ENCODE results near the gene FARS2.

The FARS2 gene

DNA sequence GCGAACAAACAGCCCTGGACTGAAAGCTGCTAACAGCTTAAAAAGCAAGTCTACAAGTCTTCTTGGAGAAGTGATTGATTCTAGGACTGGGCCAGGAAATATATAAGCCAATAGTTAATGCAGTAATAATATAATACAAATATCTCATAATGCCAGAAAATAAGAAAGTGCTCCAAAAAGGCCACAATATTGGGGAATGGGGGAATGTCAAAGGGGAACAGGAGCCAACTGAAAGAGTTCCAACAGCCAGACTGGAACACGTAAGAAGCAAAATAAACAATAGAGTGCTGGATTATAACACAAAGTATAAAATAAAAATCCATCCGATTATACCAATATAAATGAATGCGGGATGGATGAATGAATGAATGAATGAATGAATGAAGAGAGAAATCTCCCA, 449.6 kb downstream of the FARS2 start:
- no peak for DNase-seq

DNA sequence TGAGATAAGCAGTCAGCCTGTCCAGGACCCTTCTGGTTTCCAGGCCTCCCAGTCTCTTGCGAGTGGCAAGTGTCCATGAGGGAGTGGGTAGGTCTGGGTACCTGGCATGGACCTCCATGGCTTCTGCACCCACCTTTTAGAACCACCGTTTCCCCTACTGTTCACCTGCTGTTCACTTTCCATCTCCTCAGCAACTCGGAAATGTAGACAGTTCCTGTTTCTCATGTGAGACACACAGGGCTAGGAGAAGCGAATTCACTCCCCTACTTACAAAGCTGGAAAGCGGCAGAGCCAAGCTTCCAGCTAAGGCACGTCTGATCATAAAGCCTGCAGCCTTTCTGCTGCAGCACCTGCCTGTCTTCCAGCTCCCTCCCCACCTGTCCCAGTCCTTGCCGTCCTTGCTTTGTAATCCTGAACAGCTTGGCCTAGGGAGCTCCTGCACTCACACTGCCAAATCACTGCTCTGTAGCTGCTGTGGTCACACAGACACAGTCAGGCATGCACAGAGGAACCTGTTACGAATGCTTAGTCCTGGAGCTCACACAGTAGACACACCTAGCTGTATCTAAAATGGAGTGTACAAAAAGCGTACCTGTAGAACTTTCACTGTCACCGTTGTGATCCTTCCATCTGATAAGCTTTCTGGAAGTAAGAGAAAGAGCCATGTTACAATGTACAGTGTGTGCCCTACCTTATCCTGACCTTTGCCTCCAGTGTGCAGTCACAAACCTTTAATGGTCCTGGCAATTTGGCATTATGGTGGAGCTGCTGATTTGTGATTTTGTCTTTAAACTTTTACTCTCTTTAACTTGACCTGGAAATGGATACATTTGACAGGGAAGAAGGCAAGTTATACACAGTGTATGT, 451.3 kb downstream of the FARS2 start:
- no peak for DNase-seq

DNA sequence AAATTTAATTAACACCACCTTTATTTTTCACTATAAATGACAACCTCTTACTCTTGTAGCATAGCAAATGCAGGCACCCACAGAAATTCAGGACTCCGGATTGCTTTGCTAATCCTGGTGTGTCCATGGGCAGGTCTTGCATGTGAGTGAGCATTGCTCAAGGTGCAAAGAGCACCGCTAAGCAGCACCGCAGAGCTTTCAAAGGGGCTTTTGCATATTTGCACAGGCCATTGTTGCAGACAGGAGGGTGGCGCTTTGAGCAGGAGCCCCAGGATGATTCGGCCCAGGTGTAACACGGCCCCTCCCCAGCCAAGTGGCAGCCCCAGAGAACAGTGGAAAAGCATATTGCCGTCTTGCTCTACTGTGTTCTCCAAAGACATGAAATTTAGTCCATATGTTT, 452.2 kb downstream of the FARS2 start:
- DNase-seq, result no peak

DNA sequence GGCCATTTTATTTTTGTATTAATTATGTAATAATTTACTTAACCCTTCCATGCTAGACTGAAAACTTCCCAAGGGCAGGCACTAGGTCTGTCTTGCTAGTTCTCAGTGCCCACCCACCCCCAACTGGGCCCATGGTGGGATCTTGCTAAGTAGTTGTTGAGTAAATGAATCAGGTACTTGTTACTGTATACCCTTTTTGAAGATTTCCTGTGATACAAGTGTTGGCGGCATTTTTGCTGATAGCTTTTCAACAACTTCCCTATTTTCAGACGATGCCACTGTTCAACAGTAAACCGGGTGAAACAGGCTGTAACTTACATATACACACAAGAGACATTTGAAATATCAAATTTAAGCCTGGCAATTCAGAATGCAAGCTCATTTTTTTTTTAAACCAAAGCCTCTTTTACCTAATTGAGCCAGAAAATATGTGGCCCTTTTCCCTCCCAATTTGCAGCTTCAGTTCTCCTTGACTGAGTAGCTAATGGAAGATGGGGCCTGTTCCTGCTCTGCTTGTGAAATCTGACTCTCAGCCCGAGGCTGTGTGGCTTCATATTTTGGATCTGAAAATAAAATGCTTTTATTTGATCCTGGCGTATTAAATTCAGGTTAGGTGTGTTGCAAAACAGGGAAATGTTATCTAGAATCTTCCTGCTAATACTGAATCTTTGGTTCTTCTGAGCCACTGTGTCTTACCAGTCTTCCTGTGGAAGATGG, 457.1 kb downstream of the FARS2 start:
- DNase-seq, result no peak

DNA sequence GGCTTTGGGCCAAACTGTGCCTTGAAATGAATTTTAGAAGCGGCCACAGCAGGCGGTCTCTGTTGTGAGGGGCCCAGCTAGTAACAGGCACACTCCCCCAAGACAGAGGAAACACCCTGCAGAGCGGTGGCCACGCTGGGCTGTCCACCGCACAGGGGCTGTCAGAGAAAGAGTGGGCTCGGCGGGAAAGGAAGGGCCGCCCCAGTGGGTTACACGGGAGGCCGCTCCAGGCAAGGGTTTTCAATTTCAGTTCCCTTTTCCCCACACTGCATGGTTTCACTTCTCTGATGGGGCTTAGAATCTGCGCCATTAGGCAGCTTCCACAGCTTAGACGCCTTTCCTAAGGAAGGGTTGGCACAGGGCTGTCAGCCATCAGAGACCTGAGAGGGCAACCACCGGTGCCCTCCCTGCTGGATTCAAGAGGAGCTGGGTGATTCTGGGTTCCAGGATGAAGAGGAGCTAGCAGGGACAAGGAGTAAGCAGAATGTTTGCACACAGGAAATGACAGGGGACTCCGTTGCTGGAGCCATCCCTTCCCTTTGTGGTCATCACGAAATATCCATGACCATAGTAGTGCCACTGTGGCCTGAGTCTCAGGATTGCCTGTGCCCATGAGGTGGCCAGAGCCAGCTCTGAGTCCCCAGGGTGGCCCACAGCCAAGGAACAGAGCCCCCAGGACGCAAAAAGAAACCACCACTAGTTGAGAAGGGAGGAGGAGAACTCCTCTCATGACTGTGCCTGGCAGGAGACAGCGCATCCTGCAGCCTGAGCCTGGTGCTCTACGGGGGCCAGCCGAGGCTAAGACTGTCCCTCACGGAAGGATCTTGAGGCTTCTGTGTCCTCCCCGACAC, 462.8 kb downstream of the FARS2 start:
- DNase-seq, result no peak

DNA sequence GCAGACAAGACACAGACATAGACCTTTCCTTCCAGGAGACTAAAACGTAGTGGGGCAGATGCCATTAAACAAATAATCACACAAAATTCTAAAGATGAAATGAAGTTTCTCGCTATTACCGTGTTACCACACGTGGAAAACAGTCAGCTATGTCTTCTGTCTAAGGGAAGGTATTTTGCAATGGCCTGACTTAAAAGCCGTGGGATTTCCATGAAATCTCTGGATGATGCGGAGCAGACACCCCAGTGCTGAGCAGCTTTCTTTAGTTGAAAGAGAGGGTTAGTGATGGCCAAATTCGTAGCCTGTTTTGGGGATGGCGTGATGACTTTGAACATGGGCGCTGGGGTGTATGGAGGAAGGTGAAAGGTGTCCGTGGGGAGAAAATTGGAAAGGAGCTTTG, 463.6 kb downstream of the FARS2 start:
- DNase-seq, result no peak

DNA sequence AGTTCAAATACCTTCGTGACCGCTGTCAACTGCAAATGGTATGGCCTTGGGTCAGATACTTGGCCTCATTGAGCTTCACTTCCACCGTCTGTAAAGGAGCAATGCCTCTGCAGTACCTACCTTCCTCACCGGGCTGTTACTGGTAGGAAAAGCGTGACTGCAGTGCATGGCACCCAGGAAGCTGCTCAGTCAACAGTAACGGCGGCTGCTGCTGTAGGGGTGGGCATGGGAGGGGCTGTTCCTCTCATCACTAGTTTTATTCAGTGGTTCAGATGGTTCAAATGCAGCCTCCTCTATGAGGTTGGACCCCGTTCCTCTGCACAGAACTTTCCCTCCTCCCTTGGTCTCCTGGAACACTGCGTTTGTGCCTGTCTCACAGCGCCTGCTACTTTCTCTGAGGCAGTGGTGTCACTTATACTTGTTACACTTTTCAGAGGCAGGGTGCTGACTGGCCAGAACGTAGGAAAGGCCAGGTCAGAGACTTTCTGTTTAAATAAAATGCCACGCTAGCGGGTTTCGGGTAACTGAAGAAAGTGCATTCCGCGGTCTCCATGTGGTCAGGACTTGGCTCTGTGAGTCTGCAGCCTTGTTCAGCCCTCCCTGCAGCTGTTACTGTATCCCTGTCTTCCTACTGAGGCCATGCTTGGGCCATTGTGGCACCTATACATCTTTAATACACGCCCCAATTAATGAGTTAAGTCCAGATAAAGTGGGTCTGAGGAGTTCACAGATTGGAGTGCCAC, 465.8 kb downstream of the FARS2 start:
- DNase-seq, result no peak

DNA sequence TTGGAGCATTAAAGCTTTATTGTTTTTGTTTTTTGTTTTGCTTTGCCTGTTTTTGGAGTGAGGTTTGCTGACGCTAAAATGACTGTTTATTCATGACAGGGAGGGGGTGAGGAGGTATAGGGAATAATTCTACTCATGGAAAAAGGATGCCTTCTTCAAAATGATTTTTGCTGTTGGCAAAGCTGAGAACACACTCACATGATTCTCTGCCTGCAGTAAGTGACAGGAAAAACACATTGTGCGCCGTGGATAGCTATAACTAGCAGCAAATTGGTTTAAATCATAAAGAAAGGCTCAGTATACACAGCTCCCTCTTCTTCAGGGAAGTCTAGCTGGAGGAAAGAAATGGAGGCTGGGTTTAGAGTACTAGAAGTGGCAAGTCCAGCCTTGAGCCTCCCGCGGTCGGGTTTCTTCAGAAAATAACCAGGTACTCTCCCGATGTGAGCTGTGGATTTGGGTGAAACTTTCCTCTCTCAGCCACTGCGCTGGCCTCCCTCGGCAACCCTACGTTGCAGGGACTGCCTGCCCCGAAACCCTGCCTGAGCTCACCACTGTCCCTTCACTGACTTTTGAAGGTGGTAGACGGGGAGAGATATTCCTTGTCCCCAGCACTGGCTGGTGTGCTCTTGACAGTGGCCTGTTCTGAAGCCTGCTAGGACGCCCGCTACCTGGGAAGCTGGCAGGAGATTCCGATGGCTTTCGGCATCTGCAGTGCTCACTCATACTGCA, 467.2 kb downstream of the FARS2 start:
- DNase-seq, result no peak

DNA sequence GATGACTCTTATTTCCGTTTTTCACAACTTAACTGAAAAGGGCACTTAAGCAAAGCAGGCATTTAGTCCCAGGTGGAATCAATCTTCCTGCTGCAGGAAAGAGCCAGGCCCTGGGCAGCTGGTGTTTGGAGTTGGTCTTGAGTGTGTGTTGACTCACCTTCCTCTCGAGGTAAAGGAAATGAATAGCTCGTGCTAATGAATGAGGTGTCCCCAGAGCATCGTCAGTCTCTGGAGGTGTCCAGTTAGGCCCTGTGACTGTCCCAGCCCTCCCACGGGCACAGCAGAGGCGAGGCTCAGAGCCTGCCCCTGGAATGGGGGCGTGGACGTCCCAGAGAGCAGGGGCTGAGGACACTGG, 467.7 kb downstream of the FARS2 start:
- no peak for DNase-seq

DNA sequence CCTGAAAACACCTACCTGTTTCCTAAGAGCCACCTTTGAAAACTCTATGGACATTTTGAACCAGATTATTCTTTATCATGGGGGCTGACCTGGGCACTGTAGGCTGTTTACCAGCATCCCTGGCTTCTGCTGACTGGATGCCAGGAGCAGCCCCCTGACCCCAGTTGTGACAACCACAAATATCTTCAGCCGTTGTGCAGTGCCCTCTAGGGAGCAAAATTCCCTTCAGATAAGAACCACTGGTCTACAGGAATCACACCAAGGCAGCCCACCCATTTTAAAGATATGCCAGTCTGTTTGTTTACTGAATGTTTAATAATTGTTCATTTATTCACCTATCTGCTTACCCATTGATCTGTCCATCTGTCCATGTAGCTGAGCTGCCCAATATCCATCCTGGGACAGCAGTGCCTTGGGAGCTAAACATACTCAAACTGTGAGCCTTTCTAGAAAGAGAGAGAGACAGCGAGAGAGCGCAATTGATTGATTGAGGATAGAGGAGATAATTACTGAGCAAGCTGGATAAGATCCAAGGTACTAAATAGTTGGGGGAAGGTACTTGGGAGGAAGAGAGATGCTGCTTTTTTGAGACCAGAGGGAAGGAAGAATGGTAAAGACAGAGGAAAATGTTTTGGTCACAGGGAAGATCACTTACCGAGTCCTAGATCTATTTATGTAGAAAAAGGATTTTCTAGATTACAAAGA, 468.7 kb downstream of the FARS2 start:
- DNase-seq, result no peak

DNA sequence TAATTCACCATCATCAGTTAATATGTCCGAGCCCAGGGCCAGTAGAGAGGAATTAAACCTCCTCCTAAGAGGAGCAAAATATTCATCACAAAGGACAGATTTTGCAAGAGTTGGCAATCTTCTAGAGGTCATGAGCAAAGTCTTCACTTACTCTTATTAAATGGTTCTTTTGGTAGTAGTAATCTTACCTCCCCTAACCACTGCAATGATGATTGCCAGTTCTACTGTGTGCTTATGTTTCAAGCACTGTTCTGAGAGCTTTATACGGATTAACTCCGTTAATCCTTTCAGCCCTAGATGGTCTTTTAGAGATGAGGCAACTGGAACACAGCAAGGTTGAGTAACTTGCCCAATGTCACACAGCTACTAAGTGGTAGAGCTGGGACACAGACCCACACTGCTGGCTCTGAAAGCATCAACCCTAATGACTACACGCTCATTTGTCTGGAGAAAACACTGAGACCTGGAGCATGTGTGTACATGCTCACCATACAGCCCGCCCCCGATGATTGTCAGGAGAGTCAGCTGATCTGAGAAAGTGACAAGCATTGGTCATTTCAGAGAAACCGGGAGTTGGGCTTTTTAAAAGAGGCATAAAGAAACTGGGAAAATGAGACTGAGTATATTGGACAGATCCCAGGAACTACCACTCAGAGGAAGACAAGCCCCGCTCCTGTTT, 469.4 kb downstream of the FARS2 start:
- no peak for DNase-seq

DNA sequence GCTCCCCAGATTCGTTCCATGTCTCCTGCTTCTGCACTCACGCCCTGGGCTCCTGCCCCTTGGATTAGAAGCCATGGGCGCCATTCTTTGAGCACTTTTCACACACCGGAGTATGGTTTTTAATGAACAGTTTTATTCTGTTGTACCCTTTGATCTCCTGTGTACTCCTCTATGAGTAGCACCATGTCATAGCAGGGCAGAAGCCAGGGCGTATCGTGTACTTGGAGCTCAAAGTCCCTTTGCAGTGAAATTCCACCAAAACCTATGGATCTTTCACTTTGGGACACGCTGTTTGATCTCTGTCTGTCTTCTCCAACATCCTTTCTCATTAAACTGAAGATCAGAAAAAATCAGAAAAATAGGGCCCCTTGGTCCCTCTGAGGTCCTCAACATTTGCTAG, 470.1 kb downstream of the FARS2 start:
- no peak for DNase-seq

DNA sequence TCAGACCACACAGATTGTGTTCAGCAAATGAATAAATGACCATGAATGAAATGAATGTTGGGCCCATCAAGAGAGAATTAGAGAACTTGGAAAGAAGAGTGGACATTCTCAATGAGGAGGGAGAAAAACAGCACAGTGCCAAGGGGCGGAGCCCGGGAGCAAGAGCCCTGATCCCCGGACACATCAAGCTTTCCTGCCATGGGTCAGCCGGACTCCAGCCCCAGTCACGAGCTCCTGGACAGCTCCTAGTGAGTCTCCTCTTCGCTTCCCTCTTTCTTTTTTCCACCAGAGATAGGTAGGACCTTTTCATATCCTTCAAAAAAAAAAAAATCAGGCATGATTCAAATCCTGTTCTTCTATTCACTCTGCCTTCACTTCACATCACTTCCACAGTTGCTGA, 471.2 kb downstream of the FARS2 start:
- no peak for DNase-seq

DNA sequence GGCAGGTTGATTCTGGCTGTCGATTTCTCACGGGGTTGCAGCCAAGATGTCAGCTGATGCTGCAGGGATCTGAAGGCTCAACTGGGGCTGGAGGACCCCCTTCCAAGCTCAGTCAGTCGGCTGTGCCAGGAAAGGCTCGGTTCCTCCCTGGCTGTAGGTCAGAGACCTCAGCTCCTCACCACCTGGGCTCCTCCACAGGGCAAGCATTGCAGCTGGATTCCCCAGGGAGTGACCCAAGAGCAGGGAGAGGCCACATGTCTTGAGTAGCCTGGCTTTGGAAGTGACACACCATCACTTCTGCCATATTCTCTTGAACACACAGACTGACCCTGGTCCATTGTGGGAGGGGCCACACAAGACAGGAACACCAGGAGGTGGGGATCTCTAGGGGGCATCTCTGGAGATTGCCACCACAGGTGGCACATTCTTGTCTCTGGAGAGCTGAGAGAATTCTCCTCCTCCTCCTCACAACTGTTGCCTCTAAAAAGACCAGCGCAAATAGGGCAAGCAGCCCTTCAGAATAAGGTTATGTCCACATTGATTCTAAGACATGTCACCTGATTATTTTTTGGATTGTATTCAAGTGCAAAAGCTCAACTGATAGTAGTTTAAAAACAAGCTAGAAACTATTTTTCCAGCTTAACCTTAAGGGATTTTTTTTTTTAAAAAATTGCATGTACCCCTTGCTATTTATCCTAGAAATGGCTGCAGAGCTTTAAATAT, 474.9 kb downstream of the FARS2 start:
- no peak for DNase-seq

DNA sequence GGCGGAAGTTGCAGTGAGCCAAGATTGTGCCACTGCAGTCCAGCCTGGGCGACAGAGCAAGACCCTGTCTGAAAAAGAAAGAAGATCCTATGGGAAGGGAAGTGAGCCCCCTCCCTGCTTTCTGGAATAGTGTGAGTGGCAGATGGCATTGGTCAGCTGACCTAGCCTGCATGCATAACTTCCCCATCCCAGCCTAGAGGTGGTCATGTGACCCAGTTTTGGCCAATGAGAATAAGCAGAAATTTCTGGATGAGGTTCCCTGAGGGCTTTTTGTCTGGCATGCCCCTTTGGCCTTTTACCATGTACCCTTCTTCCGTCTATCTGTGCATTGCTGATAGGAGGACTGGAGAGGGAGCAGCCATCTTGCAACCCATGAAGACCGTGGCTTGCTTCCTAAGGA, 476.1 kb downstream of the FARS2 start:
- no peak for DNase-seq

DNA sequence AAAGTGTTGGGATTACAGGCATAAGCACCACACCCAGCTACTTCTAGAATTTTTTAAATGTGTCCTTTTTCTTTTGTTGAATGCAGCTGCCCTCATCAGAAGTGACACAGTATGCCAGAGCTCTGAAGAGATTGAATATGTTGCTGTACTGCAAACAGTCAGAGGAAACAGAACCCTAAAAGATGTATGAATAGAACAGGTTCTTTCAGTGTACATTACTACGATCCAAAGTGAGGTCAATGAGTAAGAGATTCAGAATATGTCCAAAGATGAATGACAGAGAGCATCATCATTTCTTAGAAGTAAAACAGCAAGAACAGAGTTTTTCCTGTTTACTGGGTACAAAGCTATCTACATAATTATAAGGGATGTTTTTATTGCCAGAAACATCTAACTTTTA, 476.9 kb downstream of the FARS2 start:
- no peak for DNase-seq

DNA sequence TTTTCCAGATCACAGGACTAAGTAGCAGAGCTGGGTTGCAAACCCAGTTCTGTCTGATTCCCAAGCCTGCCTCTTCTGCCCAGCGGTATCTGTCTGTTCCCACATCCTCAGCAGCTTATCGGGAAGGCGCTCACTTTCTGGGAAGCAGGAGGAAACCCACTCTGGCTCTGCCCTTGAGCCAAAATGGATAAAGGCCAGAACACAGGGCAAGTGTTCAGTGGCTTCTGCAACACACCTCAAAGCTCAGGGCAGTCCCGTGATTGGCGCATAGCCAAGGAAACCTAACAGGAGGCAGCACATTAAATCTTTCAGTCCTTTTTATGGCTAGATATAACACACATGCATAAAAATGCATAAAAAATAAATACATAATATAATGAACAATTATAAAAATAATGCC, 483.2 kb downstream of the FARS2 start:
- no peak for DNase-seq

DNA sequence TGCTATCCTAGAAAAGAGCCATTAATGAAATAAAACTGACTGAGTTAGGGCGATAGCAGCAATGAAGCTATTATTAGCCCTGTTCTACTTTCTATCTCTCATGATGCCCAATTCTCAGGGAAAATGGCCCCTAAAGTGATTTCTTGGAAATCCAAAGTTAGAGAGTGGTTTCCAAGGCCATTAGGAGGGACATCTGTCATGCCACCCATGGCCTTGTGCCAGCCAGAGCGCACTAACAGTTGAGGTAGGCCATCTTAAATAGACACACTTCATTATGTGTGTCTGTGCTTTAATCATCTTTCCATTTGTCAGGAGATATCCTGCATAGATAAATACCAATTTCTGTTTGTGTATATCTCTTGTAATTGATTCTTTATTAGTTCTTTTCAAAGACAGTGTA, 483.8 kb downstream of the FARS2 start:
- DNase-seq, result no peak

DNA sequence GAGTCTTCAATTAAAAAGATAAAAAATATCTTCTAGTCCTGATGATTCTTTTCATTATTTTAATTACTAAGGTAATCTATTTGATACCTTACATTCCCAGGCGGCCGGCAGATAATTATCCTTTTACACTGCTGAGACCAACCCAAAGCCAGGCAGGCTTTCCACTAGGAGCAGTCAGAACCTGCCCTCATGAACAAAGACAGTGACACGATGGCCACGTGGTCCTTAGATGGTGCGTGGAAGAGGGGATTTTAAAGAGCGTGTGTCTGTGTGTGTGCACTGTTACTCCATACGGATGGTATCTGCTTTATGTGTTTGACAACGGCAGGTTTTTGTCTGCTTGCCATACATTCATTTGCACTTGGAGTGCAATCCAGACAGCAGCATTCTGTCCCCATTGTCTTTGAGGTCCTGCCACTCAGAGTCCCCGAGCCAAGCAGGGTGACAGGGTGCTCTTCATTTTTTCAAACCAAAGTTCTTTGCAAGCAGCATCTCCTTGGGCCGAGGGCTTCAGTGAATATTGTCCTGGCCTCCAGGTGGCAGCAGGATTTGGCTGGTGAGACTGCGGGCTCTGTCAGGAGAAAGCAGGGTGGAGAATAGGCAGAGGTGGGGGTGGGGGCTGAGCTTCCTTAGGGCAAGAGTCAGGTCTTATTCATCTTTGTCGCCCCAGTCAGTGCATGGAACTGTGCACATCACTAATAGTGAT, 484.9 kb downstream of the FARS2 start:
- no peak for DNase-seq

DNA sequence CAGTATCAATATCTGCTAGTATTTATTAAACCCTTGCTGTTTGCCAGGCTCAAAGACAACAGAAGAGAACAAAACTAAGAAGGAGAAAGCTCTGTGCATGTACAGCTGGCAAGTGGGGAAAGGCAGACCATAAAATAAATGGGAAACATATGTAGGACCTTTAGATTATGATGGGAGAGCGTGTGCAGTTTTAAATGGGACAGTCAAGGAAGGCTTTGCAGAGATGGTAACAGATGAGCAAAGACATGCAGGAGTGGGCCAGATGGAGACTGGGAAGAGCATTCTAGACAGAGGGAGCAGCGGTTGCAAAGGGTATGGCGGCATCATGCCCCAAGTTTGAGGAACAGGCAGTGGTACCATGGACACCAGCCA, 485.4 kb downstream of the FARS2 start:
- DNase-seq, result no peak

All from stimulated activated CD4-positive, alpha-beta T cell treated with anti-CD3 and anti-CD28 coated beads, Interleukin-1b, Interleukin-23, amount 100 ng/mL, for 48 hours (primary cell).